GM18868 (cell line): ENCODE data around the gene B4GALT5.
"Not testable (repeated sequence)": the region's sequence is repeated elsewhere in the genome, so short reads cannot be mapped to it uniquely, and the experiment has no call there.

Experiments used
- ATAC-seq: cut with Tn5 transposase; IDR thresholded peaks from one replicate; pipeline ENCODE4 v1.9.1; 2021; ENCODE audit warnings: mild to moderate bottlenecking, moderate library complexity; ENCODE audit not compliant: unreplicated experiment

The B4GALT5 gene

DNA sequence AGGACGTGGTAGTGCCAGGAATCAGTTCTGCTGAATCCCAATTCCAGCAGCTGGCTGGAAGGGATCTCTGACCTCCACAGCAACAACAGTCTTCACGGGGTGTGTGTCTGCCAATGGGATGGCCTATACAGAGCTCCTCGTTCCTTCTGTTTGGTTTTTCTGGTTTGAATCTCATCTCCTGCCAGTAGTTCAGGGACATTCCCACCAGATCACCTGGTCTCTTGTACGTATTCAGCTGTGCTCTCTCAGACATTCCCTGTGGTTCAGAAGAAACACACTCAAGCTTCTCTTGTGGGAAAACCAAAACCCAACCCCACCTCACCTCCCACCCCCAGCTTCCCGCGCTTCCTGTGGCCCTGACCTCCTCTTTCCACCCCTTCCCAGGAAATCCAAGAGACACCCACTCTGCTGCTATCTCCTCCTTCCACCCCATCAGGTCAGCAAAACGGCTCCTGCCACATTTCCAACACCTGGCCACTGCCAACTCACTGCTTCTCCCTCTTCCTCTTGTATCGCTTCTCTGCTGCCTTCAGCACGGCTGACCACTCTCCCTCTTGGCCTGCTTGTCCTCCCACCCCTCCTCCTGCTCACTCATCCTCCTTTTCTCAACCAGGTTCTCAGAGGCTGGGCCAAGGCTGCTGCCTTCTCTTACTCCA, 82.5 kb downstream of the B4GALT5 start:
- ATAC-seq: peak; percentile 40

DNA sequence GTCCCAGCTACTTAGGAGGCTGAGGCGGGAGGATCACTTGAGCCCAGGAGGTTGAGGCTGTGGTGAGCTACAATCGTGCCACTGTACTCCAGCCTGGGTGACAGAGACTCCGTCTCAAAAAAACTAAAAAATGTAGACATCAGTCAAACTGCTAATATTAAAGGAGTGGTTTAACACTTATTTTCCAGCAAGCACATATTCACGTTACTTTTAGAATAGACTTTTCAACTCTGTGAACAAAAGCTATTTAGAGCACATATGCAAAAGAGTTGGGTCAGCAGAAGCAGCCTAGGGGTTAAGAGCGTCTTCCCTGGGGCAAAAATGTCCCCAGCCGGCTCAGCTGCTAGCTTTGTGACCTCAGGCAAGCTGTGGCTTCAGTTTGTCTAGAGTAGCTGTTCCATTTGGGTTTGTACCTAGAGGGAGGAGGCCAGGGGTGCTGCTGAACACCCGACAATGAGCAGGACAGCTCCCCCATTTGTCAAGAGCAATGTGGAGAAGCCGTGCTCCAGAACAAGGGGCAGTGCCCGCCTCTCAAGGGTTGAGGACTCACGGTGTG, 83.2 kb downstream of the B4GALT5 start:
- ATAC-seq: peak; percentile 55

DNA sequence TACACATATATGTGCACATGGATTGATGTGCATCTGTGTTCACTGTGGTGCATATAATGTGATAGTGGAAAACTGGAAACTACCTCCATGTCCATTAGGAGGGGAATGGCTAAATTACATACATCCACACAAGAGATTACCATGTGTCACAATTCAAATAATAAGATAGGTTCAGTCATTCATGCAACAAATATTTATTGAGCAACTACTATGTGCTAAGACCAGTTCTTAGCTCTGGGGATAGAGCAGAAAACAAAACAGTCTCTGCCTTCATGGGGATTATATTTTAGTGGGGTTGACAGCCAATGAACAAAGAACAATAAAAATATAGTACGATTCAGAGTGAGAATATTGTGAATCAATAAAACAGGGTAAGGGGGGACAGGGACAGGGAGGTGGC, 84.1 kb downstream of the B4GALT5 start:
- ATAC-seq: no peak

DNA sequence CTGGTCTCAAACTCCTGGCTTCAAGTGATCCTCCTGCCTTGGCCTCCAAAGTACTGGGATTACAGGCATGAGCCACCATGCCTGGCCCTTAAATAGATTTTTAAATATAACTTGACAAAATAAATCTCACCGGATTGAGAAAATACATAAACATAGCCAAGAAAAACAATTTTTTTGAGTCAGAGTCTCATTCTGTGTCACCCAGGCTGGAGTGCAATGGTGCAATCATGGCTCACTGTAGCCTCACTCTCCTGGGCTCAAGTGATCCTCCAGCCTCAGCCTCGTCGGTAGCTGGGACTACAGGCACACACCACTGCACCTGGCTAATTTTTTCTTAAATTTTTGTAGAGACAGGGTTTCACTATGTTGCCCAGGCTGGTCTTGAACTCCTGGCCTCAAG, 85.4 kb downstream of the B4GALT5 start:
- not testable (repeated sequence) for ATAC-seq

DNA sequence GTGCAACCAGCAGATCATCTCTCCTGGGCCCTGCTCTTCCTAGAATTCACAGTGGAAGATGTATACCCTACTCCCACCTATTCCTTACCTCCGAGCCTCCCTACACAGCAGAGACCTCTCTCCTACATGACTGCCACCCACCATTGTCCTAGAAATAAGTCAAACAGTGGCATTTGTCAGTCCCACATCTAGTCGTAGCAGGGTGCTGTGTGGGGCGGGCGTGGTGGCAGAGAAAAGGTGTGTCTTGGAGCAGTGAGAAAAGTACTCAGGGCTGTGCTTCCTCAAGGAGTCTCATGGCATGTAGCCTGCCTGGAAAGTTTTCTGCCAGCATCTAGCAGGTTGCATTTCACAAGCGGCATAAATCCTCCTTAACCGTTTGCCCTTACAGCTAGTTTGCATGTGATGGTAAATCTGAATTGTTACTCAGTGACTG, 86.3 kb downstream of the B4GALT5 start:
- ATAC-seq: no peak

DNA sequence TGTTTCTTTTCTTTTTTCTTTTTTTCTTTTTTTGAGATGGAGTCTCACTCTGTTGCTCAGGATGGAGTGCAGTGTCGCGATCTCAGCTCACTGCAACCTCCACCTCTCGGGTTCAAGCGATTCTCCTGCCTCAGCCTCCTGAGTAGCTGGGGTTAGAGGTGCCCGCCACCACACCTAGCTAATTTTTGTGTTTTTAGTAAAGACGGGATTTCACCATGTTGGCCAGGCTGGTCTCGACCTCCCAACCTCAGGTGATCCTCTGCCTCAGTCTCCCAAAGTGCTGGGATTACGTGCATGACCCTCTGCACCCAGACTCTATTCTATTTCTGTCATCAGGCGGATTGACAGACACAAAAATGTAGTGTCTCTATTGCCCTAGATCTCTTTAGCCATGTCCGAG, 88.7 kb downstream of the B4GALT5 start:
- ATAC-seq: not testable (repeated sequence)

DNA sequence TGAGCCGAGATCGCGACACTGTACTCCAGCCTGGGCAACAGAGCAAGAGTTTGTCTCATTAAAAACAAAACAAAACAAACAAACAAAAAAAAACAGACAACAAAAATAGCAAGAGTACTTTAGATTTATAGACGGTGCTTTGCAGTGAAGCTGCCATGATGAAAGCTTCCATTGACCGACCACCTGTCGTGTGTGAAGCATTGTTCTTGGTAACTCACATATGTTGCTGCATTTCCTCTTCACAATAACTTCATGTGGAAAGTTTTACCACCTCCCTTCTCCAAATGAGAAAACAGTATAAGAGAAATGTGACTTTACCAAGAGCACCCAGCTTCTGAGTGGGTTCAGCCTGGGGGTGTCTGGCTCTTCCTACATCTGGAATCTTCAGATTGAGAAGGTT, 89.4 kb downstream of the B4GALT5 start:
- ATAC-seq: no peak

DNA sequence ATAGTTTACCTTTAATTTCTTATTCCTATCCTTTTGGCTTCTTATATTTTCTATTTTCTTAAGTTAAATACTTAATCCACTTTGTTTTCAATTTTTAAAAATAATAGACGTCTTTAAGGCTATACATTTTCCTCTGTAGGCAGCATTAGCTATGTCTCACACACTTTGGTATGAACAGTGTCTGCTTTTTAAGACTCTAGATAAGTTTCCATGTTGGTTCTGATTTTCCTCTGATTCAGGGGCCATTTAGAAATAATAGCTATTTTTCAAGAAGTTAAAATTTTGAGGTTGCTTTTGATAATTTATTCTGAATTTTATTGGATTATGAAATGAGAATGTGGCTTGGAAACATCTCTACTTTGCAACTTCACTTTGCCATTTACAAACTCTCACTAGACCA, 91.4 kb downstream of the B4GALT5 start:
- ATAC-seq: no peak

DNA sequence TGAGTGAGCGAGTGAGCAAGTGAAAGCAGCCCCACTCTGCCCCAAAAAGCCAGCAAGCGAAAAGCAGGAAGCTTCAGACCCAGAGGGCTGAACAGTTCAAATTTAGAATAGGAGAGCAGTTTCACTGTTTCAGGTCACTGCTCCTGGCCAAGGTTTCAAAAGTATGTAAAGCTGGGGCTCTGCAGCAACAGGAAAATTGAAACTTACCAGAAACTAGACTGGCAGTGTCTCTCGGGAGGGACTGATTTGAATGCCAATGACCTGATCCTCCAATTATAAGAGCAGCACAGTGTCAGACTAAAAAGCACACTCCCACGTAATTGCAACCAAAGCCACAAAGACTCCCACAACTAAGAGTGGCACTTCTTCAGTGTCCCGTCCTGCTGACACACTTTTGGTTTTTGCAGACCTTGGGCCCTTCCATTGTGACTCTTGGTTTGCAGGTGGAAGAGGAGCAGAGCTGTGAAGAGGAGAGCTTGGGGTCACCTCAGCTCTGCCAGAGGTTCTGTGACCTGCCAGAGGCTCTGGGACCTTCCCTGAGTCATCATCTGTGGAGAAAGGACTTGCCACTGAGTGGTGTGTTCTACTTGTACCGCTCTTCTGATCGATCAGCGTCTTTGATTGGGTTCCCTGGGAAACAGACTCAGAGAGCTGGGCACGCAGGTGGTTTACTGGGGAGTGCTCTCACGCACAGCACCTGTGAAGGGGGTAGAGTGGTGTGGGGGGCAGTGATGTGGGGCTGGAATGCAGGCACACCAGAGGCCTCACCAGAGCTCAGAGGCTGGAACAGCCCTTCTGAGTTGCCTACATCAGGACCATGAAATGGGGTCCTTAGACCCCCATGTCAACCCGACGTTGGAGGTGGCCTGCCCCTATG, 93.1 kb downstream of the B4GALT5 start:
- ATAC-seq: peak; percentile 78

DNA sequence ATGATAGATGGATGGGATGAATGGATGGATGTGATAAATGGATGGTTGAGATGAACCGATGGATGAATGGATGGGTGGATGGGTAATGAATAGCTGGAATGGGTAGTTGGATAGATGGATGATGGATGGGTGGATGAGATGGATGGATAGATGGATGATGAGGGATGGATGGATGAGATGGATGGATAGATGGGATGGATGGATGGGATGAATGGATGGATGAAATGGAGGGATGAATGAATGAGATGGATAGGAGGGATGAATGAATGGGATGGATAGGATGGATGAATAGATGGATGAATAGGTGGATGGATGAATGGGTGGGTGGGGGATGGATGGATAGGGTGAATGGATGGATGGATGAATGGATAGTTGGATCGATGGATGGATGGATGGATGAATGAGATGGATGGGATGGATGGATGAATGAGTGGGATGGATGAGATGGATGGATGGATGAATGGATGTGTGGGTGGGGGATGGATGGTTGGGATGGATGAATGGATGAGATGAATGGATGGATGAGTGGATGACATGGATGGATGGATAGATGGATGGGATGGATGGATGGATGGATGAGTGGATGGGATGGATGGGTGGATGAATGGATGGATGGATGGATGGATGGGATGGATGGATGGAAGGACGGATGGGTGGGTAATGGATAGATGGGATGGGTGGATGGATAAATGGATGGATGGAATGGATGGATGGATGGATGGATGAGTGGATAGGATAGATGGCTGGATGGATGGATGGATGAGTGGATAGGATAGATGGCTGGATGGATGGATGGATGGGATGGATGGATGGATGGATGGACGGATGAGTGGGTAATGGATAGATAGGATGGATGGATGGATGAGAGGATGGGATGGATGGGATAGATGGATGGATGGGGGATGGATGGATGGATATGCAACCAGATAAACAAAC, 94.3 kb downstream of the B4GALT5 start:
- ATAC-seq: no peak

DNA sequence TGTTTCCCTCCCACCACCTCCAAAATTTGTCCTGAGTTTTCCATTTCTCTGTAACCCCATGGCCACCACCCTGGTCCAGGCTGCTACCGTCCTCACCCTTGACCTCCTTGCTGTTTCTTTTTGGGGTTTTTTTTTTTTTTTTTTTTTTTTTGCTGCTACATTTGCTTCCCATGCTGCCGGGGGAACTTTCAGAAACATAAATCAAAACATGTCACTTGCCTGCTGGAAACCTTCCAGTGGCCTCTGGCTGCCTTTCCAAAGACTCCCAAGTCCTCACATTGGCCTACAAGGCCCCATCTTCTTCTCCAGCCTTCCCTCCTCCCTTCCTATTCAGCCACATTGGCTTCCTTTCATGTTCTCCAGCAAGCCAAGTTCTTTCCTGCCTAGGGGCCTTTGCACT, 95.4 kb downstream of the B4GALT5 start:
- ATAC-seq: no peak

DNA sequence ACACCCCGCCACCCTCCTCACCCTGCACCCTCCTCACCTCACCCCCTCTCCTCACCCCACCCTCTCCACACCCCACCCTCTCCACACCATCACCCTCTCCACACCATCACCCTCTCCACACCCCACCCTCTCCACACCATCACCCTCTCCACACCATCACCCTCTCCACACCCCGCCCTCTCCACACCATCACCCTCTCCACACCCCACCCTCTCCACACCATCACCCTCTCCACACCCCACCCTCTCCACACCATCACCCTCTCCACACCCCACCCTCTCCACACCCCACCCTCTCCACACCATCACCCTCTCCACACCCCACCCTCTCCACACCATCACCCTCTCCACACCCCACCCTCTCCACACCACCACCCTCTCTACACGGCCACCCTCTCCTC, 96.3 kb downstream of the B4GALT5 start:
- not testable (repeated sequence) for ATAC-seq

DNA sequence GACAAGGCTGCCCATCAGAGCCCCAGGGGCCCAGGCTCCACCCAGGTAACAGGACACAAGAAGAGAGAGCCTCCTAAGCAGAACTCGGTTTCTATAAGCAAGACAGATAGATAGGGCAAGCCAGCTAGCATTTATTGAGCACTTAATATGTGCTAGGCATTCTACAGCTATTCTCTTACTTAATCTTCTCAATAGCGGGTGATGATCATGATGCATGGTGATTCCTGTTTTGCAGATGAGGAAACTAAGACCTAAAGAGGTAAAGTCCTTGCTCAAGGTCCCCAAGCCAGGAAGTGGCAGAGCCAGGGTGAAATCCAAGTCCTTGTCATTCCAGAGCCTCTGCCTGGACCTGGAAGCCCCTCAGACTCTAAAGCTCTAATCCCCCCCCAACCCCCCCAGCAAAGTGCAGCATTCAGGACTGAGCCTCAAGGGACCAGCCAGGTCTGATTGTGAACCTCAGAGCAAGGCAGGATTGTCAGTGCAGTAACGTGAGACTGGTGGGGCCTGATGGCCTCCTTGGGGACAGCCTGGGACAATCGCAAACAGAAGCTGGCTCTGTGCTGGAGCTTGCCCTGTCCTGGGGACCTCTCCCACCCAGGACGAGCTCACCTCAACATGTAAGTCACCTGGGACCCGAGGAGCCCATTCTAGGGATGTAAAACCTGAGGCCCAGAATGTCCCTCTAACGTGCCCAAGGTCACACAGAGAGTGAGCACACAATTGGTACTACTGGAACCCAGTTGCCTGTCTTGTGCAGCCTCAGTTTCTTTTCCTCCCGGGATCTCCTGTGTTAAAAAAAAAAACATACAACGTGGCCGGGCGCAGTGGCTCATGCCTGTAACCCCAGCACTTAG, 97.3 kb downstream of the B4GALT5 start:
- no peak for ATAC-seq

DNA sequence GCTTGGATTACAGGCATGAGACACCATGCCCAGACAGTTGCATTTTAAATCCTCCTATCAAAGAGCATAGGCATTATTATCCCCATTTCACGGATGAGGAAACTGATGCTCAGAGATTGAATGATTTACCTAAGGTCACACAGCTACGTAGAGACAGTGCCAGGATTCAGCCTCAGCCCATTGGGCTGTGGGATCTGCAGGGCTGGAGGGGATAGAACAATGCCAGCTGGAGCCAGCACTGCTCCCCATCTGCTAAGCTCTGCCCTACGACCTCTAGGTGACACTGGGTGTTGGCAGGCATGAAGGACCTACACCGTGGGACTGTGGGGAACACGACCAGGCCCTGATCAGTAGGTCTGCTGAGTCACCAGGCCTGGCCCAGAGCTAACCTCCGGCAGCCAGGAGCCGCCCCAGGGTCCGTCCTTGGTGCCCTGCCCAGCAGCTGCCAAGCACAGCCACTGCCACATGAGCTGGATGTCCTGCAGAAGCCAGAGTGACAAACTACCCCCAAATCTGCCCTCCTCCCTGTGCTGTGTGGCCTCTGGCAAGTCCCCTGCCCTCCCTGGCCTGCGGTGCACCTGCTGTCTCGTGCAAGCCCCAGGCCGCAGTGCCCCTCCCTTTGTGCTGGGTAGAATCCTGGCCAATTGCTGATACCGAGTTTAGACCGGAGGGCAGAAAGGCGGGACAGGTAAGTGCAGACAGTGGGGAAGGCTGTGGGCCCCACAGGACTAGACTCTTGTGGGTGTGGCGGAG, 98.1 kb downstream of the B4GALT5 start:
- no peak for ATAC-seq

DNA sequence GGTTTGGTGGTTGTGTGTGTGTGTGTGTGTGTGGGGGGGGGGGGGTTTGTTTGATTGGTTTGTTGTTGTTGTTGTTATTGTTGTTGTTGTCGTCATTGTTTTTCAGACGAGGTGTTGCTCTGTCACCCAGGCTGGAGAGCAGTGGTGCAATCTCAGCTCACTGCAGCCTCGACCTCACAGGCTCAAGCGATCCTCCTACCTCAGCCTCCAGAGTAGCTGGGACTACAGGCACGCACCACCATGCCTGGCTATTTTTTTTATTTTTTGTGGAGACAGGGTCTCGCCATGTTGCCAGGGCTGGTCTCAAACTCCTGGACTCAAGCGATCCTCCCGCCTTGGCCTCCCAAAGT, 98.7 kb downstream of the B4GALT5 start:
- not testable (repeated sequence) for ATAC-seq

DNA sequence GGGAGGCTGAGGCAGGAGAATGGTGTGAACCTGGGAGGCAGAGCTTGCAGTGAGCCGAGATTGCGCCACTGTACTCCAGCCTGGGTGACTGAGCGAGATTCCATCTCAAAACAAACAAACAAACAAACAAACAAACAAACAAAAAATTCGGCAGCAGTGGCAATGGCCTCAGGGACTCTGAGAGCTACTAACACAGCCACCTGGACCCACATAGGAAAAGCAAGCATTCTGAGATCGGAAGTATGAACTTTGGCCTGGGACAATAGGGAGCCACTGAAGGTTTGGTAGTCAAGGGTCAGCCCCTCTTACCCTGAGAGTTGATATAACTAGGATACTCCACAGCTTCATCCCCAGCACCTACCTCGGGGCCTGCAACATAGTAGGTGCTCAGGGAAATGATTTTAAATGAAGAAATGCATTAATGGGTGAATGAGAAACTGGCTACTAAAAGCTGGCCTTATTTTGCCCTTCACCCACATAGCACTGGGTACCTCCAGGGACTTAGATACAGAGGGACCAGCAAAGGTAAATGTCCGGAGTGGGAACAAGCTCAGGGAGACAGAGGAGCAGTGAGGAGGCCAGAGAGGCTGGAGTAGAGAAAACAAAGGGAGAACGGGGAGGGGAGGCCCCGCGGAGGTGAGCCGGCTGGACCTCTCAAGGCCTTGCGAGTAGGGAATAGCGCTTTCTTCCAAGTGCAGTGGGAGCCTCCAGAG, 99.2 kb downstream of the B4GALT5 start:
- no peak for ATAC-seq

DNA sequence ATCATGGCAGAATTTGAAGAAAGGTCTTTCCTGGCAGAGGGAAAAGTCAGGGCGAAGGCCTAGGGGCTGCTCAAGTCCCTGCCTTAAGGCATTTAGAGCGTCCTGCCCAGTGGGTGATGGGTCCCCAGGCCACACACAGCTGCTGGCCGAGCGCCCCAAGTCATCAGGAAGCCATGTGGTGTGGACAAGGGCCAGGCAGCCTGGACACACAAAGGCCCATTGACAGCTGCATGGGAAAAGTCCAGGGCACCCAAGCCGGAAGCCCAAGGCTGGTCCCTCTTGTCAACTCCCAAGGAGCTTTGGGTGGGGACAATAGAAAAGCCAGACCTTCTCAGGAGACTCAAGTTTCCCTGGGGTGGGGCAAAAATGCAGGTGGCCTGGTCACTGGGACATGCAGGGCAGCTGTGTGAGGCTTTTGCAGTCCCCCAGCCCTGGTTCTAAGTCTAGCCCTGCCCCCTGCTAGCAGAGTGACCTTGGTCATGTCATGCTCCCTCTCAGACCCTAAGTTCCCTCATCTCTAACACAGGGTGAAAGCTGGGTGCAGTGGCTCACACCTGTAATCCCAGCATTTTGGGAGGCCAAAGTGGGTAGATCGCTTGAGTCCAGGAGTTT, 101.4 kb downstream of the B4GALT5 start:
- no peak for ATAC-seq

DNA sequence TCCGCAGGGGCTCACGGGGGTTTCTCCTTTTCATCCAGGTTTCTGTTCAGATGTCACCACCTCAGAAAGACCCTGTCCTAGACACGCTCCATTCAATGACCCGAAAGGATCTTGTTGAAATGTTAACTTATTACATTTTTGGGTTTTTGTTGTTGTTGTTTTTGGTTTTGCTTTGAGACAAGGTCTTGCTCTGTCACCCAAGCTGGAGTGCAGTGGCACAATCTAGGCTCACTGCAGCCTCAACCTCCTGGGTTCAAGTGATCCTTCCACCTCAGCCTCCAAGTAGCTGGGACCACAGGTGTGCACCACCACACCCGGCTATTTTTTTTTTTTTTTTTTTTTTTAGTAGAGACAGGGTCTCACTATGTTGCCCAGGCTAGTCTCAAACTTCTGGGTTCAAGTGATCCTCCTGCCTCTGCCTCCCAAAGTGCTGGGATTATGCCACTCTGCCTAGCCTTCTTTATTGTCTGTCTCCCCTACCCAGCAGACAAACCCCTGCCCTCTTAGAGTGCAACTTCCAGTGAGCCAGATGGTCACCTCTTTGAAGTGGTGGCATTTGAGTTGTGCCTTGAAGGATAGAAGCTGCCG, 102.0 kb downstream of the B4GALT5 start:
- not testable (repeated sequence) for ATAC-seq
